Stimulated activated CD4-positive, alpha-beta T cell treated with anti-CD3 and anti-CD28 coated beads, TNF-alpha, amount 100 ng/mL, for 1 hour (primary cell): ENCODE results near the gene CORO7.

ENCODE experiments used
- DNase-seq, 3 donors: peaks; one replicate each; pipeline ENCODE4 v3.0.0-alpha.2; 2020; ENCODE audit warnings: low read depth in 3 of 3, low spot score in 1 of 3

CORO7 gene

DNA sequence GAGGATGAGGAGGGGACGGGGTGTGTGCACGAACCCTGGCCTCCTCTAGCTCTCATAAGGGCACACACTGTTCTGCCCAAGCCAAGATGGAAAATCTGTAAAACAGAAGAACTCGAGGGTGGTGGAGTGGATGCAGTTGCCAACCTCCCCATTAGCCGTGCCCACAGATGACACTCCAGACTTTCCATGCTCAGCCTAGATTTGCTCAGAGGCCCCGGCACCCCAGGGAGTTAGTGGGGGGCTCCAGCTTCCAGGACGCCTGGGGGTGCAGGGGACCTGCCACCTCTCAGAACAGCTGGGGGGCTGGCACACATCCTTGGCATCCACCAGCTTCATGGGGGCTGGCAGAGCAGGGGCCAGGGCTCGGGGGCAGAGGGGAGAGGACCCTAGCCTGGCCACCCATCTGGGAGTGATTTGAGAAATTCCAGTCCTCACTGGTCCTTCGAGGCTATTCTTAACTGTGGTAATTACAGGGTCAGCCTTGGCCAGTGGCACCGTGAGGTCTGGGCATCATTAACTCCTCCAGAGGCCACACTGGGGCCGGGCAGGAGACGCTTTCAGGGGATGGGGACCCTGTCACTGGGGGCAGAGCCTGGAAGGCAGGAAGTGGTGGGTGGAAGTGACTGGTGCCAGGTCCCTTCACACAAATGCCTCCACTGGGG, 30.5 kb downstream of the CORO7 start:
- no peak for DNase-seq

DNA sequence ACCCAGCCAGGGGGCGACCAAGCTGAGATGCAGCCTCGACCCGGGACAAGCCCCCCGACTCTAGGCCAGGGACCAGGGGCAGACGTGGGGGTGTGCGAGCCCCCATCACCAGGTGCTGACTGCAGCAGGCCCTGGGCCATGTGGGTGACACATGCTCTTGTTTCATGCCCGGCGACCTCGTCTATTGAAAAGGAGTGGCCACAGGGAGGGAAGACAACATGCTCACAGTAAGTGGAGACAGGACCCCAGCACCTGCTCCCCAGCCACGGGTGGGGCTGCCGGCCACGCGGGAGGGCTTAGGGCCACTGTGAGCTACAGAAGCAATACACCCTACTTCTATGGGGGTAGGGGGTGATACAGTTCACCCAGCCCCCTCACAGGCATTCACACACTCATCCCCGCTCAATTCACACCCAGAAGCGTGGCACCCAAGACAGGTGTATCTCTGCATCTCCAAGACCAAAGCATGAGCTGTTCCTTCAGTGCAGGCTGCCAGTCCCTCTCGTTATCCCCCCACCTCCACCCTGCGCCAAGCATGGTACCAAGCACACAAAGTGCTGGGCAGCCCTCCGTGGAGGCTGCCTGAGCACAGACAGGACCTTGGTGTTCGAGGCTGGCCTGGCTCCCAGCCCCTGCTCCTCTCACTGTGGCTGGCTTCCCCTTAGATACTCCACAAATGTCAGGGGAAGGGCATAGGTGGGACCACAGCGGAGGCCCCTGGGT, 31.2 kb downstream of the CORO7 start:
- DNase-seq, result no peak

GRCh38 chr16:4384509-4384942, 31.9 kb downstream of the CORO7 start:
- no peak for DNase-seq

- no peak for DNase-seq
Measured at GRCh38 chr16:4383591-4384444, 32.6 kb downstream of the CORO7 start.

DNA sequence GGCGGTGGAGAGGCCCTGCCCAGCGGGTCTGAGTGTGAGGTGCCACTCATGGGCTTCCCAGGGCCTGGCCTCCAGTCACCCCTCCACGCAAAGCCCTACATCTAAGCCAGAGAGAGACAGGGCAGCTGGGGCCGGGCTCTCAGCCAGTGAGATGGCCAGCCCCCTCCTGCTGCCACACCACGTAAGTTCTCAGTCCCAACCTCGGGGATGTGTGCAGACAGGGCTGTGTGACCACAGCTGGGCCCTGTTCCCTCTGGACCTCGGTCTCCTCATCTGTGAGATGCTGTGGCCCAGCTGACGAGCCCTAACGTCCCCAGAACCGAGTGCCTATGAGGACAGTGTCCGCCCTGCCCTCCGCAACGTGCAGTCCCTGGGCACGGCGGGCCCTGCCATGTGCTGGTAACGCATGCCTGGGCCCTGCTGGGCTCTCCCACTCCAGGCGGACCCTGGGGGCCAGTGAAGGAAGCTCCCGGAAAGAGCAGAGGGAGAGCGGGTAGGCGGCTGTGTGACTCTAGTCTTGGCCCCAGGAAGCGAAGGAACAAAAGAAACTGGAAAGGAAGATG, 33.5 kb downstream of the CORO7 start:
- DNase-seq, result no peak

DNA sequence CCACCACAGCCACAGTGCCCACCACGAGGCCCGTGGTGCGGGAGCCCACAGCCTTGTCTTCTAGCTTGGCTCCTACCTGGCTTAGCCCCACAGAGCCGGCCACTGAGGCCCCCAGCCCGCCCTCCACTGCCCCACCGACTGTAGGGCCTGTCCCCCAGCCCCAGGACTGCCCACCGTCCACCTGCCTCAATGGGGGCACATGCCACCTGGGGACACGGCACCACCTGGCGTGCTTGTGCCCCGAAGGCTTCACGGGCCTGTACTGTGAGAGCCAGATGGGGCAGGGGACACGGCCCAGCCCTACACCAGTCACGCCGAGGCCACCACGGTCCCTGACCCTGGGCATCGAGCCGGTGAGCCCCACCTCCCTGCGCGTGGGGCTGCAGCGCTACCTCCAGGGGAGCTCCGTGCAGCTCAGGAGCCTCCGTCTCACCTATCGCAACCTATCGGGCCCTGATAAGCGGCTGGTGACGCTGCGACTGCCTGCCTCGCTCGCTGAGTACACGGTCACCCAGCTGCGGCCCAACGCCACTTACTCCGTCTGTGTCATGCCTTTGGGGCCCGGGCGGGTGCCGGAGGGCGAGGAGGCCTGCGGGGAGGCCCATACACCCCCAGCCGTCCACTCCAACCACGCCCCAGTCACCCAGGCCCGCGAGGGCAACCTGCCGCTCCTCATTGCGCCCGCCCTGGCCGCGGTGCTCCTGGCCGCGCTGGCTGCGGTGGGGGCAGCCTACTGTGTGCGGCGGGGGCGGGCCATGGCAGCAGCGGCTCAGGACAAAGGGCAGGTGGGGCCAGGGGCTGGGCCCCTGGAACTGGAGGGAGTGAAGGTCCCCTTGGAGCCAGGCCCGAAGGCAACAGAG, 34.2 kb downstream of the CORO7 start:
- no peak for DNase-seq

DNA sequence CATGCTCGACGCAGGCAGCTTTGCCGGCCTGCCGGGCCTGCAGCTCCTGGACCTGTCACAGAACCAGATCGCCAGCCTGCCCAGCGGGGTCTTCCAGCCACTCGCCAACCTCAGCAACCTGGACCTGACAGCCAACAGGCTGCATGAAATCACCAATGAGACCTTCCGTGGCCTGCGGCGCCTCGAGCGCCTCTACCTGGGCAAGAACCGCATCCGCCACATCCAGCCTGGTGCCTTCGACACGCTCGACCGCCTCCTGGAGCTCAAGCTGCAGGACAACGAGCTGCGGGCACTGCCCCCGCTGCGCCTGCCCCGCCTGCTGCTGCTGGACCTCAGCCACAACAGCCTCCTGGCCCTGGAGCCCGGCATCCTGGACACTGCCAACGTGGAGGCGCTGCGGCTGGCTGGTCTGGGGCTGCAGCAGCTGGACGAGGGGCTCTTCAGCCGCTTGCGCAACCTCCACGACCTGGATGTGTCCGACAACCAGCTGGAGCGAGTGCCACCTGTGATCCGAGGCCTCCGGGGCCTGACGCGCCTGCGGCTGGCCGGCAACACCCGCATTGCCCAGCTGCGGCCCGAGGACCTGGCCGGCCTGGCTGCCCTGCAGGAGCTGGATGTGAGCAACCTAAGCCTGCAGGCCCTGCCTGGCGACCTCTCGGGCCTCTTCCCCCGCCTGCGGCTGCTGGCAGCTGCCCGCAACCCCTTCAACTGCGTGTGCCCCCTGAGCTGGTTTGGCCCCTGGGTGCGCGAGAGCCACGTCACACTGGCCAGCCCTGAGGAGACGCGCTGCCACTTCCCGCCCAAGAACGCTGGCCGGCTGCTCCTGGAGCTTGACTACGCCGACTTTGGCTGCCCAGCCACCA, 35.1 kb downstream of the CORO7 start:
- DNase-seq, result no peak

DNA sequence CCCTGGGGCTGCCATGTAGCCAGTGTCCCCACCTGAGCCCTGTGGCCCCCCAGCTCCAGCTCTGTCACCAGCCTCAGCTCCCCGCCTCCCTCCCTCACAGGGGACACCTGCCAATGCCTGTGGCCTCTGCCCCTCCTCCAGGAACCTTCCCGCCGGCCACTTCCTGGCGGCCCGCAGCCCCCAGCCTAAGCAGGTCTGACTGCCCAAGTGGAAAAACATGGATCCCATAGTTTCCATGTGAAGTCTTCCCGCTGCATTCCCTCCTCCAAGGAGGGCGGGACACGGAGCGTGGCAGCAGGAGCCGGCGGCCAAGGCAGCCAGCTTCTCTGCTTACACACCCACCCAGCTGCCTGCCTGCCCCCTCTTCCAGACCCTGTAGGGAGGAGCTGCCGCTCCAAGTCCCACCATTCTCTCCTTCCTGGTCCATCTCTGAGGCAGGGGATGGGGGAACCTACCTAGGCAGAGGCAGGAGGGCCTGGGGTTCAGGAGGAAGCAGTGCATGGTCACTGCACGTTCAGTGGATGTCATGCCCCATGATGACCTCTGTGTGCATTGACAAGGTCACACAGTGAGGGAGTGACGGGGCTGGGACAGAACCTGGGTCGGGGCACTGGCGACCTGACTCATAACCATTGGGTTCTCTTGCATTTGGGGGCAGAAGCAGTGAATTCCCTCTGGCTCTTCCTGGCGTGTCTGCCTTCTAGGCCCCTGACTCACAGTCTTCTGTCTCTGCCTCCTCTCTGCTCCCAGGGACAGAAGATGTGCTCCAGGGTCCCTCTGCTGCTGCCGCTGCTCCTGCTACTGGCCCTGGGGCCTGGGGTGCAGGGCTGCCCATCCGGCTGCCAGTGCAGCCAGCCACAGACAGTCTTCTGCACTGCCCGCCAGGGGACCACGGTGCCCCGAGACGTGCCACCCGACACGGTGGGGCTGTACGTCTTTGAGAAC, 36.0 kb downstream of the CORO7 start:
- DNase-seq, result no peak

GRCh38 chr16:4378999-4379690, 37.3 kb downstream of the CORO7 start:
- no peak for DNase-seq

DNA sequence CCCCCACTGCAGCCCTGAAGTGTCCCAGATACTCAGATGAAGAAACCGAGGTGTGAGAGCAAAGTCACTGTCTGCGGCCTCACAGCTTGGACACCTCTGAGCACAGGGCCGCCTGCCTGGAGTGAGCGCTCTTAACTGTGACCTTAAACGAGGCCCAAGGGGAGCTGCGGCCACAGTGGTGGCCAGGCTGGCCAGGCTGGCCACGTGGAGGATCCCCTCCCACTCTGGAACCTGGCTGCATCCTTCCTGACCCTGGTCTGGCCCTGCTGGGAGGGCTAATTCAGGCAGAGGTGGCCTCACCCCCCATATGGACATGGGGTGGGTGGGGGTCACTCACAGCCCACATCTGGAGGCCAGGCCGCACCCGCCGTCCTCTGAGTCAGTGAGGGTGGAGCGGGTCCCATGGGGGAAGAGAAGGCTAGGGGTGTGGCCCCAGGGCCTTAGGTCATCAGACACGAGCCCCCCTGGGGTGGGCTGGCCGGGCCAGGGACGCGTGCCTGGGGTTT, 38.2 kb downstream of the CORO7 start:
- no peak for DNase-seq

DNA sequence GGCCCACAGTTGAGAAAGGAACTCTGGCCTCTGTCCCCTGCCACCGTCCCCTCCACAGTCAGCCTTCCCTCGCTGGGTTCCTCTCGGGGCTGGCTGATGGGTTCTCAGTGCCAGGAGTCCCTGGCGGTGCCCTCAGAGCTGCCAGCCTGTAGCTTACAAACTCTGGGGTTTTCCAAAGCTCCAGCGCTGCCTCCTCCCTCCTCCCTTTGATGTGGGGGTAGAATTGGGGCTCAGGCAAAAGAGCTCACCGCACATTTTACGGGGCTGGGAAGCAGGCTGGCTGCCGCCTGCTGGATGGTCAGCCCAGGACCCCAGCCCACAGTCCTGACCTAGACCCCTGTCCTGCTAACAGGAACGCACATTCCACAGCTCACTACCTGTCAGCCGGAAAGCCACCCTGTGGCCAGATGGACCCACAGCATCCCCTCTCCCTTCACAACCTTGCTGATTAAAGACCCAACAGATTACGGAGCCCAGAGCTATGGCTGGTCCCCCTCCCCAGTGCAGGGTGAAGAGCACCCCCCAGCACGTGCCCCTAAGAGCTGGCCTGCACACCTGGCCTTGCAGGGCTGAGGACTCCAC, 38.7 kb downstream of the CORO7 start:
- no peak for DNase-seq

GRCh38 chr16:4376893-4377572, 39.4 kb downstream of the CORO7 start:
- no peak for DNase-seq

GRCh38 chr16:4376126-4376892, 40.1 kb downstream of the CORO7 start:
- no peak for DNase-seq

DNA sequence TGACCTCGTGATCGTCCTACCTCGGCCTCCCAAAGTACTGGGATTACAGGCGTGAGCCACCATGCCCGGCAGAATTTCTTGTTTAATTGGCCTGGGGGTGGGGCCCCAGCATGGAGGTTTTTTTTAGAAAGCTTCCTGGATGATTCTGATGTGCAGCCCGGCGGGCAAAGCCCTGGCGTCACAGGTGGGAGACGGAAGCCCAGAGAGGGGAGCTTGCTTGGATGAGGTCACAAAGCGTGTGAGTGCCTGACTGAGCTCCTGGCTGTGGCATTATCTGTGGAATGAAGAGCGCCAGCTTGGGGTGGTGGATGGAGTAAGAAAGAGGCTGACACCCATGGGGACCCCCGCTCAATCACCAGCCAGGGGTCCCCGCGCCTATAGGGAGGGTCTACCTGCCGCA, 40.7 kb downstream of the CORO7 start:
- no peak for DNase-seq

DNA sequence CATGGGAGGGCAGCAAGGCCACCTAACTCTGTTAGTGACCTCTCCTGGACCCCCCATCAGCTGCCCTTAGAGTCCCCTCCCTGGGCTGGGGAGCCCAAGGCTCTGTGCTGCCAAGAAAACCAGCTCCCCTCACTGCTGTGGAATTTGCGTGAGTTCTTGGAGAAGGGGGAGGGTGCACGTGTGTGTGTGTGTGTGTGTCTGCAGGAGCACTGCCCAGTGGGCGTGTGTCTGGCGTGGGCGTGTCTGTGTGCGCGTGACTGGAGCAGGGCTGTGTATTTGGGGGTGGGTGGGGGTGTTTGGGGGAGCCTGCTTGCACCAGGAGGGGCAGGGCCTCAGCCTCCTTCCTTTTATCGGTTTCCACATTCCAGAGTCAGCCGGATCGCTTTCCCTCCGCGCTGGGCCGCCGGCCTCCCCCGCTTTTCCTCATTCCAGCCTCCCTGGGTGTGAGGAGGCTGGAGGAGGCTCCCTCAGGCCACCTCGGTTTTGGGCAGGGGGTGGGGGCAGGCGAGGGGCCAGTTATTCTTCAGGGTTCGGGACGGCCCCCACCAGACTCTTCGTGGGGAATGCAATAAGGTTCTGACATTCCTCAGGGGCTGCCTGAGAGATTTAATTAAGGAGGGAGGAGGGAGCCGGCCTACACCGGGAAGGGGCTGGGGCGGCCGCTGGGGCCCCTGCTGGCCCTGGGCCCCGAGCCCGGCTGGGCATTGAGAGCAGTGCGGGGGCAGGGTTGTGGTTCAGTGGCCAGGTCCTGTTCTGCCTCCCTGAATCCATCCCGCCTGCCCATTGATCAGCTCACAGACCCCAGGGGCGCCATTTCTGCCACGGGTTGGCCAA, 42.3 kb downstream of the CORO7 start:
- no peak for DNase-seq
